ENCODE measurements around the gene HOXB2.

GRCh38 chr17:48577946-48578615, 33.2 kb upstream of the HOXB2 start, which contains the start of gene HOXB4:
- no peak for TF ChIP-seq CTCF (IDR thresholded peaks at IDR 0.05; ENCODE audit: insufficient read depth, low read length, poor library complexity, severe bottlenecking)
- TF ChIP-seq EZH2phosphoT487 (conservative IDR thresholded peaks at IDR 0.05; ENCODE audit: low read length) = no peak

Measured in SU-DHL-6 (cell line).